LNCaP clone FGC (cell line): ENCODE data around the gene TEAD1.

ENCODE experiments used
- DNase-seq: peaks from one replicate; pipeline ENCODE4 v3.0.0-alpha.2; 2011; ENCODE audit warnings: low read depth
- H3K4me3 ChIP-seq: 2 replicates; pipeline ENCODE4 v1.5.1; 2011; ENCODE audit warnings: mild to moderate bottlenecking, low read depth, low read length, control low read depth
- TF ChIP-seq, protein P1 (sequence below): IDR thresholded peaks from 2 replicates; pipeline ENCODE4 v1.5.1; 2012; ENCODE audit warnings: mild to moderate bottlenecking; ENCODE audit not compliant: control insufficient read depth, insufficient read depth; ENCODE audit errors: extremely low read depth

TEAD1 gene

DNA sequence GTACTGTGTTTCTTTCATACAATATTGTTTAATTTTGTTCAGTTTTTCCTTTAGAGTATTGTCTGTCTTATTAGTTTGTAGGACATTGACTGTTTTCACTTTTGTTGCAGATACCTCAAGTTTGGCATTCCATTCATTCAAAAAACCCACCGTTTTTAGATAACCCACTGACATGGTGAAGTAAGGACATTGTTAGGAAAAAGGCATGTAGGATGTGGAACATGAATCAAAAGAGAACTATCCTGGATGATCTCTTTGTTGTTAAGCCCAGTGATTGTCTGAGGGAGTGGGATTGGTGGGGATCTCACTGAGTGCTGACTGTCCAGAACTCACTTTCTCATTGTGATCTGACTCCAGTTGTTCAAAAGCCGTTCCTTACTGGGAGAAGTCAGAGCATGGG lies 119.3 kb downstream of the TEAD1 start:
- no peak for DNase-seq

DNA sequence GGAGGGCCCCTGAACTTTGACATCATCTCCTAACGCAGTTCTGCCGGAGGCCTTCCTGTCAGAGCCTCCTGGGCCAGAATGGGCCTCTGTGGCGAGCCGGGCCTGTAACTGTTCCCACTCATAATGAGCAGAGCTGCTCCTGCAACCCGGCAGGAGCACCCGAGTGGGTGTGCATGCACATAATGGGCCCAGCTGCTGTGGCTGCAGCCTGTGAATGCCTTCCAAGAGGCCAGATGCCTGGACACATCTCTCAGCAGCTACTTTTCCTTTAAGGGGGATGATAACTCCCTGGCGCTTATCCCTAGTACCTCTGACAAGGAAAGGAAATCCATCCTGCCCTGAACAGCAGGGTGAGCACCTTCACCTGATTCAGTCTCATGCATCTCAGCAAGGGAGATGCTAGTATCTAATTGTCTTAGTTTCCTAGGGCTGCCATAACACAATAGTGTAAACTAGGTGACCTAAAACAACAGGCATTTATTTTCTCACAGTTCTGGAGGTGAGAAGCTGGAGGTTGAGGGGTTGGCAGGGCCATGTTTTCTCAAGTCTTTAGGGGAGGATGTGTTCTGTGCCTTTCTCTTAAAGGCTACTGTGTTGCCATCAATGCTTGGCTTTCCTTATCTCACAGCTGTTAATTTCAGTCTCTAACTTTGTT lies 120.5 kb downstream of the TEAD1 start:
- TF ChIP-seq, protein P1, sequence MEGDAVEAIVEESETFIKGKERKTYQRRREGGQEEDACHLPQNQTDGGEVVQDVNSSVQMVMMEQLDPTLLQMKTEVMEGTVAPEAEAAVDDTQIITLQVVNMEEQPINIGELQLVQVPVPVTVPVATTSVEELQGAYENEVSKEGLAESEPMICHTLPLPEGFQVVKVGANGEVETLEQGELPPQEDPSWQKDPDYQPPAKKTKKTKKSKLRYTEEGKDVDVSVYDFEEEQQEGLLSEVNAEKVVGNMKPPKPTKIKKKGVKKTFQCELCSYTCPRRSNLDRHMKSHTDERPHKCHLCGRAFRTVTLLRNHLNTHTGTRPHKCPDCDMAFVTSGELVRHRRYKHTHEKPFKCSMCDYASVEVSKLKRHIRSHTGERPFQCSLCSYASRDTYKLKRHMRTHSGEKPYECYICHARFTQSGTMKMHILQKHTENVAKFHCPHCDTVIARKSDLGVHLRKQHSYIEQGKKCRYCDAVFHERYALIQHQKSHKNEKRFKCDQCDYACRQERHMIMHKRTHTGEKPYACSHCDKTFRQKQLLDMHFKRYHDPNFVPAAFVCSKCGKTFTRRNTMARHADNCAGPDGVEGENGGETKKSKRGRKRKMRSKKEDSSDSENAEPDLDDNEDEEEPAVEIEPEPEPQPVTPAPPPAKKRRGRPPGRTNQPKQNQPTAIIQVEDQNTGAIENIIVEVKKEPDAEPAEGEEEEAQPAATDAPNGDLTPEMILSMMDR = no peak
- H3K4me3 ChIP-seq = no peak overlapping the region
- no peak for DNase-seq

More for the DNA sequence above, 119.3 kb downstream of the TEAD1 start:
- TF ChIP-seq, protein P1 = no peak
- no peak overlapping the region for H3K4me3 ChIP-seq

GRCh38 chr11:12797996-12798395 lies 123.8 kb downstream of the TEAD1 start:
- no peak overlapping the region for H3K4me3 ChIP-seq
- DNase-seq = no peak
- TF ChIP-seq, protein P1 = no peak

DNA sequence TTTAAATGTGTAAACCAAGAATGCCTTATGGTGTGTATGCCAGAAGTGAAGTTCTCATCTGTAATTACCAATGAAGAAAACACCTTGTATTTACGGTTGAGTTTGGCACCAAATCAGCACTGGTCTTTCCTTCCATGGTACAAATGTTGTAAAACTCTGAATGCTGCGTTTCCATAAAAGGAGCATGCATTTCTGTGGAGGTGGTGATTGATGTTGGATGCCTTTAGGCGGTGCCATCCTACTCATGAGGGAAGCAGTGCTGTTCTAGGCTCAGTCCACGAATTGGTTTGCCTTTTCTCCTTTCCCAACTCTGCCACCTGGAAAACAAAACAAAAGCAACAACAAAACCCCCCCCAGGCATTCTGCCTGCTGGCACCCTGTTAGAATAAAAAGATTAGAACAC lies 124.4 kb downstream of the TEAD1 start:
- TF ChIP-seq, protein P1 = no peak
- DNase-seq = peak; percentile 25
- H3K4me3 ChIP-seq = no peak overlapping the region

DNA sequence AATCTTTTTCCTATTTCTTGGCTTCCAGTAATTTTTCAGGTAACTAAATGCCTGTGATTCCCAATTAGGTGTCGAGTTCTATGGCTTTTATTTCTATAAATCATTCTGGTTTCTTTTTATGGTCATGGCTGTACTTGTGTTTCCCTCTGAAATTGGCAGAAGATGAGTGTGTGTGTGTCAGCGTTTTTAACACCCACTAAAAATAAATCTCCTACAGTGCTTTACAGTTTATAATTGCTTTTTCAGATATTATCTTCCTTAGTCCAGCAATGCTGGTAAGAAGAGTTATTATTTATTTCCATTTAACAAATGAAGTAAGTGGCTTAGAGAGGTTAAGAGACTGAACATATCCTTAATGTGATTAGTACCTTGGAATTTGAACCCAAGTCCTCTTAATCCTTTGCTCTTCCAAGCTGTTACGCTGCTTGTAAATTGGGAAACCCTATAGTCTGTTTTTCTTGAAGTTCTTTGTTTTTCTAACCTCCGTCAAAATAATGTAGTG lies 125.2 kb downstream of the TEAD1 start:
- DNase-seq = peak; percentile 32
- H3K4me3 ChIP-seq = no peak overlapping the region
- TF ChIP-seq, protein P1 = no peak

- TF ChIP-seq, protein P1 = no peak
- peak overlapping the region; percentile 10; the same call in 1 of the 2 replicates for H3K4me3 ChIP-seq
- DNase-seq = peak; percentile 70
These were observed 125.9 kb downstream of the TEAD1 start for GRCh38 chr11:12800032-12800671.
